ENCODE results near the gene PRSS56. TPM values are rescaled to one million over a fixed set of nuclear protein-coding genes. Genes with fewer than 3 reads are reported as not detected.

PRSS56 gene
- total RNA-seq, 1 donor from 2014 or later: not detected

GRCh38 chr2:232527905-232528470, 7.8 kb downstream of the PRSS56 start:
- H3K27me3 Mint-ChIP-seq (ENCODE audit: insufficient read depth, low read depth): peaks cover 19% of the 10 kb centered on the region
- Histone ChIP-seq H3K9me3 (ENCODE audit: low read depth) (no peaks in the 10 kb centered on the region), H3F3A (ENCODE audit: low read depth) (peaks cover 2% of the 10 kb centered on the region), H4K20me1 (ENCODE audit: low read depth) (peaks cover 6% of the 10 kb centered on the region), H3K4me2 (no peak overlapping the region), H3K9ac (no peak overlapping the region), H3K27ac (no peak overlapping the region), H3K79me2 (ENCODE audit: low read depth) (no peaks in the 10 kb centered on the region), H3K4me1 (peaks cover 20% of the 10 kb centered on the region), H3K4me3 (no peak overlapping the region), H3K27me3 (peaks cover 31% of the 10 kb centered on the region), H2AFZ (replicated peaks) (no peak overlapping the region), H3K36me3 (no peaks in the 10 kb centered on the region)
- peaks cover 4% of the 10 kb centered on the region for H3K4me1 Mint-ChIP-seq
- H3K36me3 Mint-ChIP-seq: no peaks in the 10 kb centered on the region
- no peak for DNase-seq (ENCODE audit: low spot score)
- no peaks in the 10 kb centered on the region for H3K9me3 Mint-ChIP-seq
- H3K4me3 Mint-ChIP-seq: no peak overlapping the region
- TF ChIP-seq EZH2 (IDR thresholded peaks at IDR 0.05) (no peak), EZH2phosphoT487 (IDR thresholded peaks at IDR 0.05) (no peak)
- TF ChIP-seq, protein P1, sequence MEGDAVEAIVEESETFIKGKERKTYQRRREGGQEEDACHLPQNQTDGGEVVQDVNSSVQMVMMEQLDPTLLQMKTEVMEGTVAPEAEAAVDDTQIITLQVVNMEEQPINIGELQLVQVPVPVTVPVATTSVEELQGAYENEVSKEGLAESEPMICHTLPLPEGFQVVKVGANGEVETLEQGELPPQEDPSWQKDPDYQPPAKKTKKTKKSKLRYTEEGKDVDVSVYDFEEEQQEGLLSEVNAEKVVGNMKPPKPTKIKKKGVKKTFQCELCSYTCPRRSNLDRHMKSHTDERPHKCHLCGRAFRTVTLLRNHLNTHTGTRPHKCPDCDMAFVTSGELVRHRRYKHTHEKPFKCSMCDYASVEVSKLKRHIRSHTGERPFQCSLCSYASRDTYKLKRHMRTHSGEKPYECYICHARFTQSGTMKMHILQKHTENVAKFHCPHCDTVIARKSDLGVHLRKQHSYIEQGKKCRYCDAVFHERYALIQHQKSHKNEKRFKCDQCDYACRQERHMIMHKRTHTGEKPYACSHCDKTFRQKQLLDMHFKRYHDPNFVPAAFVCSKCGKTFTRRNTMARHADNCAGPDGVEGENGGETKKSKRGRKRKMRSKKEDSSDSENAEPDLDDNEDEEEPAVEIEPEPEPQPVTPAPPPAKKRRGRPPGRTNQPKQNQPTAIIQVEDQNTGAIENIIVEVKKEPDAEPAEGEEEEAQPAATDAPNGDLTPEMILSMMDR (IDR thresholded peaks at IDR 0.05): no peak
- peak overlapping the region; percentile 31 for H3K27ac Mint-ChIP-seq

DNA sequence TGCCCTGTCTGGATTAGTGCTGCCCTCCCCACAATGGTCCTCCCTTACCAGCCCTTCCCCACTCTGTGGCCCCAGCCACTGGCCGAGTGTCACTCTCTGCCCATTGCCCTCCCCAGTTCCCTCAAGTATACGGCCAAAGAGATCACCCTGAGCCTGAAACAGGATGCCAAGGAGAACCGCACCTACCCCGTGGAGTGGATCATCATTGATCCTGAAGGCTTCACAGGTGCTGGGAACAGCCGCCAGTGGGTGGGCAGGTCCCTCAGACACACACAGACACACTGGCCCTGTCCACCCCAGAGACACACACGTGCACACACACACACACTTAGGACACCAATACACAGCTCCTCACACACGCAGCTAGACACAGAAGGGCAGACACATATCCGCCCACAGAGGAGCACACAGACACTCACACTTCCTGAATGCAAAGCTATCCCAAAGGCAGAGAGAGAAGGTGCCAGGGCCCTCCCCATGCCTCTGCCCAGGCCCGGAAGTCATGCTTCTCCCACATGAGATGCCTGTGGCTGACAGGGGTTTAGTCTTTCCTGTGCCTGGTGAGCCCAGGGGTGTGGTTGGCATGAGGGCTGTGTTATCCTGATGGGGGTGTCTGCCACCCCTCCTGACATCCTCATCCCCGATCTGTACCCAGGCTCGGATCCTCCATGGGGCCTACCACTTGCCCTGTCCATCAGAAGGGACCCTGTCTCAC, 8.7 kb downstream of the PRSS56 start:
- Mint-ChIP-seq H3K9me3 (no peaks in the 10 kb centered on the region), H3K27me3 (ENCODE audit: insufficient read depth, low read depth) (peaks cover 16% of the 10 kb centered on the region), H3K27ac (peak overlapping the region; percentile 37), H3K4me1 (peaks cover 11% of the 10 kb centered on the region), H3K4me3 (no peak overlapping the region), H3K36me3 (no peaks in the 10 kb centered on the region)
- Histone ChIP-seq H3K9ac (no peak overlapping the region), H3K27ac (no peak overlapping the region), H2AFZ (replicated peaks) (no peak overlapping the region), H3F3A (ENCODE audit: low read depth) (peaks cover 2% of the 10 kb centered on the region), H3K4me1 (peaks cover 15% of the 10 kb centered on the region), H3K9me3 (ENCODE audit: low read depth) (no peaks in the 10 kb centered on the region), H4K20me1 (ENCODE audit: low read depth) (no peaks in the 10 kb centered on the region), H3K4me3 (no peak overlapping the region), H3K36me3 (no peaks in the 10 kb centered on the region), H3K27me3 (peaks cover 22% of the 10 kb centered on the region), H3K4me2 (no peak overlapping the region), H3K79me2 (ENCODE audit: low read depth) (no peaks in the 10 kb centered on the region)
- no peak for TF ChIP-seq EZH2phosphoT487 (IDR thresholded peaks at IDR 0.05)
- DNase-seq (ENCODE audit: low spot score): no peak

DNA sequence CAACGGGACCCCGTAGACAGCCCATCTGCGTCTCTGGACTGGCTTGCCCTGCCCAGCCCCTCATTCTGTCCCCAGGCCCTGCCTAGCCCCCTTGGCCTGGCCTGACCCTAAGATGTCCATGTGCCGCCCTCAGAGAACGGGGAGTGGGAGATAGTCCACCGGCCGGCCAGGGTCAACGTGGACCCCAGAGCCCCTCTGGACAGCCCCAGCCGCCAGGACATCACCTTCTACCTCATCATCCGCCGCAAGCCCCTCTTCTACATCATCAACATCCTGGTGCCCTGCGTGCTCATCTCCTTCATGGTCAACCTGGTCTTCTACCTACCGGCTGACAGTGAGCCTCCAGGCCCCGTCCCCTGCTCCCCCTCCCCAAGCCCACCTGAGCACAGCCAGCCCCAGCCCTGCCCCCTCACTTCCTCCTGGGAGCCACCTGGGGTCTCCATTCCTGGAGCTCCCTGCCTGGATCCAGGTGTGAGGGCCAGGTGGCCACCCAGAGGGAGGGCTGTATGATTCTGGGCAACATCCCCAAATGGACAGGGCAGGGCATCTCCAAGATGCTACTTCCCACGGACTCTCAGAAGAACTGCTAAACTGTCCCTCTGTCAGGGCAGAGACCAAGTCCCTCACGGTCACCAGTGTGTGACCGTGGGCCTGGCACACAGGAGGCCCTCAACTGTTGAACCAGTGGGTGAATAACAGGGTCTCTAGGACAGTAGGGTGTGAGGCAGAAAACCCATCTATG, 9.8 kb downstream of the PRSS56 start:
- H3K36me3 Mint-ChIP-seq: no peaks in the 10 kb centered on the region

More for the DNA sequence above, 9.8 kb downstream of the PRSS56 start:
- Histone ChIP-seq H3K27me3 (peaks cover 11% of the 10 kb centered on the region), H3F3A (ENCODE audit: low read depth) (peaks cover 2% of the 10 kb centered on the region), H3K36me3 (no peaks in the 10 kb centered on the region), H3K9me3 (ENCODE audit: low read depth) (no peaks in the 10 kb centered on the region), H4K20me1 (ENCODE audit: low read depth) (no peaks in the 10 kb centered on the region), H3K79me2 (ENCODE audit: low read depth) (no peaks in the 10 kb centered on the region), H3K4me1 (peaks cover 22% of the 10 kb centered on the region), H2AFZ (replicated peaks) (no peak overlapping the region), H3K9ac (no peak overlapping the region), H3K4me3 (no peak overlapping the region), H3K4me2 (no peak overlapping the region), H3K27ac (no peak overlapping the region)
- no peak overlapping the region for H3K27ac Mint-ChIP-seq
- no peak for DNase-seq (ENCODE audit: low spot score)
- H3K27me3 Mint-ChIP-seq (ENCODE audit: insufficient read depth, low read depth): peaks cover 12% of the 10 kb centered on the region
- no peak overlapping the region for H3K4me3 Mint-ChIP-seq
- no peaks in the 10 kb centered on the region for H3K9me3 Mint-ChIP-seq
- peaks cover 16% of the 10 kb centered on the region for H3K4me1 Mint-ChIP-seq
- TF ChIP-seq EZH2phosphoT487 (IDR thresholded peaks at IDR 0.05) (no peak), EZH2 (IDR thresholded peaks at IDR 0.05) (no peak)
- TF ChIP-seq, protein P1 (IDR thresholded peaks at IDR 0.05): no peak
